ENCODE results near the gene TSPAN1. TPM values are rescaled to one million over a fixed set of nuclear protein-coding genes. Genes with fewer than 3 reads are reported as not detected.

TSPAN1 gene
- total and polyA plus RNA-seq, 2 experiments from 2014 or later: 32.1 to 69.5 TPM

GRCh38 chr1:46188295-46189030, 13.6 kb downstream of the TSPAN1 start:
- no peak for TF ChIP-seq EZH2phosphoT487 (IDR thresholded peaks at IDR 0.05; ENCODE audit: low read depth, severe bottlenecking, unreplicated experiment)
- TF ChIP-seq CTCF (IDR thresholded peaks at IDR 0.05; ENCODE audit: poor library complexity): no peak
- TF ChIP-seq EZH2 (IDR thresholded peaks at IDR 0.05; ENCODE audit: borderline replicate concordance): no peak
- no peaks in the 10 kb centered on the region for H4K20me1 ChIP-seq (ENCODE audit: insufficient read depth, poor library complexity, severe bottlenecking)
- 76% methylated on average over 6 of the region's 6 CpGs for WGBS (ENCODE audit: low lambda C conversion rate, missing lambda C conversion rate)
- H3K79me2 ChIP-seq: no peaks in the 10 kb centered on the region
- H3K9me3 ChIP-seq (ENCODE audit: low read depth): no peaks in the 10 kb centered on the region
- peak overlapping the region; percentile 41 for H3K27ac ChIP-seq
- H3K4me2 ChIP-seq: no peak overlapping the region
- peaks cover 9% of the 10 kb centered on the region for H3K4me1 ChIP-seq (ENCODE audit: insufficient read depth)
- H3K4me3 ChIP-seq: no peak overlapping the region
- no peak overlapping the region for H2AFZ ChIP-seq
- DNase-seq (ENCODE audit: low spot score): no peak
- no peaks in the 10 kb centered on the region for H3K36me3 ChIP-seq (replicated peaks; ENCODE audit: insufficient read depth, low read depth)
- H3K27me3 ChIP-seq: no peaks in the 10 kb centered on the region
- H3K9me2 ChIP-seq (replicated peaks; ENCODE audit: insufficient read depth): no peaks in the 10 kb centered on the region

GRCh38 chr1:46190539-46190938, 15.7 kb downstream of the TSPAN1 start:
- H3K4me3 ChIP-seq: no peak overlapping the region
- no peaks in the 10 kb centered on the region for H3K36me3 ChIP-seq (replicated peaks; ENCODE audit: insufficient read depth, low read depth)
- H3K9me3 ChIP-seq (ENCODE audit: low read depth): no peaks in the 10 kb centered on the region
- no peaks in the 10 kb centered on the region for H3K4me1 ChIP-seq (ENCODE audit: insufficient read depth)
- H4K20me1 ChIP-seq (ENCODE audit: insufficient read depth, poor library complexity, severe bottlenecking): no peaks in the 10 kb centered on the region
- DNase-seq (ENCODE audit: low spot score): no peak
- 81% methylated on average over 3 of the region's 3 CpGs for WGBS (ENCODE audit: low lambda C conversion rate, missing lambda C conversion rate)
- H3K27me3 ChIP-seq: no peaks in the 10 kb centered on the region
- no peak overlapping the region for H3K27ac ChIP-seq
- TF ChIP-seq EZH2 (IDR thresholded peaks at IDR 0.05; ENCODE audit: borderline replicate concordance) (no peak), EZH2phosphoT487 (IDR thresholded peaks at IDR 0.05; ENCODE audit: low read depth, severe bottlenecking, unreplicated experiment) (no peak), CTCF (IDR thresholded peaks at IDR 0.05; ENCODE audit: poor library complexity) (no peak)
- H2AFZ ChIP-seq: no peak overlapping the region
- no peaks in the 10 kb centered on the region for H3K9me2 ChIP-seq (replicated peaks; ENCODE audit: insufficient read depth)
- H3K4me2 ChIP-seq: no peak overlapping the region
- no peaks in the 10 kb centered on the region for H3K79me2 ChIP-seq

GRCh38 chr1:46191033-46191701, 16.3 kb downstream of the TSPAN1 start:
- H3K79me2 ChIP-seq: no peaks in the 10 kb centered on the region
- no peaks in the 10 kb centered on the region for H4K20me1 ChIP-seq (ENCODE audit: insufficient read depth, poor library complexity, severe bottlenecking)
- WGBS (ENCODE audit: low lambda C conversion rate, missing lambda C conversion rate): 97% methylated on average over 9 of the region's 9 CpGs
- TF ChIP-seq EZH2phosphoT487 (IDR thresholded peaks at IDR 0.05; ENCODE audit: low read depth, severe bottlenecking, unreplicated experiment) (no peak), EZH2 (IDR thresholded peaks at IDR 0.05; ENCODE audit: borderline replicate concordance) (no peak), CTCF (IDR thresholded peaks at IDR 0.05; ENCODE audit: poor library complexity) (no peak)
- H3K27ac ChIP-seq: no peak overlapping the region
- no peak overlapping the region for H2AFZ ChIP-seq
- H3K9me2 ChIP-seq (replicated peaks; ENCODE audit: insufficient read depth): no peaks in the 10 kb centered on the region
- no peaks in the 10 kb centered on the region for H3K36me3 ChIP-seq (replicated peaks; ENCODE audit: insufficient read depth, low read depth)
- H3K9me3 ChIP-seq (ENCODE audit: low read depth): no peaks in the 10 kb centered on the region
- no peaks in the 10 kb centered on the region for H3K4me1 ChIP-seq (ENCODE audit: insufficient read depth)
- H3K4me2 ChIP-seq: no peak overlapping the region
- no peak for DNase-seq (ENCODE audit: low spot score)
- no peak overlapping the region for H3K4me3 ChIP-seq
- H3K27me3 ChIP-seq: no peaks in the 10 kb centered on the region
